Stimulated activated CD4-positive, alpha-beta T cell treated with anti-CD3 and anti-CD28 coated beads, Interleukin-2, amount 100 ng/mL, for 24 hours (primary cell): ENCODE measurements around the gene PSME3.

Experiments
- DNase-seq, 2 donors: peaks; one replicate each; pipeline ENCODE4 v3.0.0-alpha.2; 2020

Gene PSME3

GRCh38 chr17:42832934-42833766, at the start of gene PSME3:
PSME3 (plus strand) TSS chr17:42833397; CDS start chr17:42833632, 235 bp downstream.
- DNase-seq, result peak; percentile 90 to 91

DNA sequence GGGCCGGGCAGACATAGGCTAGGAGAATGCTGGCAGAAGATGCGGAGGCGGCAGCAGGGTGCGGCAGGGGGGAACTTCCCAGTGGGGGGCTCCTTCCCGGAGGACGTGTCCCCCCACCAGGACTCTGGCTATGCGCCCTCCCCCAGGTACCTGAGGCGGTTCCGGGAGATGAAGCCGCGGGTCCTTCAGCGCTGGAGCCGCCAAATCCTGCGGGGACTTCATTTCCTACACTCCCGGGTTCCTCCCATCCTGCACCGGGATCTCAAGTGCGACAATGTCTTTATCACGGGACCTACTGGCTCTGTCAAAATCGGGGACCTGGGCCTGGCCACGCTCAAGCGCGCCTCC, 49.4 kb upstream of the PSME3 start:
- DNase-seq, result no peak

GRCh38 chr17:42784409-42784808, 48.8 kb upstream of the PSME3 start:
- no peak for DNase-seq

DNA sequence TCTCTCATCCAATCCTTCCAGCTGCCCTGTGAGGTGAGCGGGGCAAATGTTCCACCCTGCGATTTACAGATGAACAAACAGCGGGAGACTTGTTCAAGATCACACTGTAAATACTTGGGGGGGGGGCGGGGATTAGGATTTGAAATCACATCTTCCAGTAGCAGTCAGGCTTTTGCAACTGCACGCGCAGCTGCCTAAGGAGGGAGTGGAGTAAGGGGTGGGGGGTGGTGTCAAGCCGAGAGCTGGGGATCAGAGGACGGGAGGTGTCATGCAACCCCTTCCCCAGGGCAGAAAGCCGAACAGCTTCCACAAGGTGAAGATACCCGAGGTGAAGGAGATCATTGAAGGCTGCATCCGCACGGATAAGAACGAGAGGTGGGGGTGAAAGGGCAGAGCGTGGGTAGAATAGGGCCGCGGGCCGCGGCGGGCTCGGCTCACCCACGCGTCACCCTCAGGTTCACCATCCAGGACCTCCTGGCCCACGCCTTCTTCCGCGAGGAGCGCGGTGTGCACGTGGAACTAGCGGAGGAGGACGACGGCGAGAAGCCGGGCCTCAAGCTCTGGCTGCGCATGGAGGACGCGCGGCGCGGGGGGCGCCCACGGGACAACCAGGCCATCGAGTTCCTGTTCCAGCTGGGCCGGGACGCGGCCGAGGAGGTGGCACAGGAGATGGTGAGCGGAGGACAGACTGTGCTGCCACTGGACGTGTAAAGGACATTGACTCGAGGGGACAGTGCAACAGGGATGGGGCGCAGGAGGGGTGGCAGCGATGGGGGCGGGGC, 48.2 kb upstream of the PSME3 start:
- no peak for DNase-seq

DNA sequence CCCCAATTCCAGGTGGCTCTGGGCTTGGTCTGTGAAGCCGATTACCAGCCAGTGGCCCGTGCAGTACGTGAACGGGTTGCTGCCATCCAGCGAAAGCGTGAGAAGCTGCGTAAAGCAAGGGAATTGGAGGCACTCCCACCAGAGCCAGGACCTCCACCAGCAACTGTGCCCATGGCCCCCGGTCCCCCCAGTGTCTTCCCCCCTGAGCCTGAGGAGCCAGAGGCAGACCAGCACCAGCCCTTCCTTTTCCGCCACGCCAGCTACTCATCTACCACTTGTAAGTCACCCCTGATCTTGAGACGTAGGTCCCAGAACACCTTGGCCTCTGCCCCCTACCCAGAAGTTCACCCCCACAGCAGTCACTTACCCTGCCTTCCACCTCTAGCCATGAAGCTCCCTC, 45.9 kb upstream of the PSME3 start:
- no peak for DNase-seq

DNA sequence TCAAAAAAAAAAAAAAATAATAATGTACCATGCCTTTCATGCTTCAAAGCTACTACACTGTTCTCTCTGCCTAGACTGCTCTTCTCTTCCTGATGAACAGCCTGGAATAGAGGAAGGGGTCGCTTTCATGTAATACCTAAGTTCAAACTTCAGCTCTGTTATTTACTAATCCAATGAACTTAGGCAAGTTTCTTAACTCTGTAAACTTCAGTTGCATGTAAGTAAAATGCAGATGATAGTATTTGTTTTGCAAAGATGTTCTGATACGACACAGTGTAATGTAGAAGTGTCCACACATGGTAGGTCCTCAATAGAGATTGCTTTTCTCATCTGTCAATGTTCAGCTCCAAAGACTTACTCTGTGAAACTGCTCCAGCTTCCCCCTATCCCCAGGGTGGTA, 41.2 kb upstream of the PSME3 start:
- no peak for DNase-seq

DNA sequence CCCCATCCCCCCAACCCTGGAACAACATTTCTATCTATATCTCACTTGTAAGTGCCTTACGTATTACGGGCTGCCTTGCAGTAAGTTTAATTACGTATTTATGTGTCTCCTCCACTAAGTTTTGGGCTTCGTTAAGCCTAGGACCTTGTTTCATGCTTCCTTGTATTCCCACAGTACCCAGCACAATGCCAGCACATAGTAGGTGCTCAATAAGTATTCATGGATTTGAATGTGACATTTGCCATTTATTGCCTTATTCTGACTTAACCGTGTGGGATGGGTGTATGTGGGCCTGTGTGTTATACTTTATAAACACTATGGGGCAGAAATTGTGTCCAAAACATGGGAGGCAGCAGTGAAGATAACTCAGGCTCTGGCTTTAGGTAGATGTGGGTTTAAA, 40.7 kb upstream of the PSME3 start:
- DNase-seq, result no peak

GRCh38 chr17:42795061-42795460, 38.1 kb upstream of the PSME3 start:
- no peak for DNase-seq

- DNase-seq, result no peak
Measured at GRCh38 chr17:42795465-42795864, 37.7 kb upstream of the PSME3 start.

GRCh38 chr17:42796066-42796758, 37.0 kb upstream of the PSME3 start:
- no peak for DNase-seq

DNA sequence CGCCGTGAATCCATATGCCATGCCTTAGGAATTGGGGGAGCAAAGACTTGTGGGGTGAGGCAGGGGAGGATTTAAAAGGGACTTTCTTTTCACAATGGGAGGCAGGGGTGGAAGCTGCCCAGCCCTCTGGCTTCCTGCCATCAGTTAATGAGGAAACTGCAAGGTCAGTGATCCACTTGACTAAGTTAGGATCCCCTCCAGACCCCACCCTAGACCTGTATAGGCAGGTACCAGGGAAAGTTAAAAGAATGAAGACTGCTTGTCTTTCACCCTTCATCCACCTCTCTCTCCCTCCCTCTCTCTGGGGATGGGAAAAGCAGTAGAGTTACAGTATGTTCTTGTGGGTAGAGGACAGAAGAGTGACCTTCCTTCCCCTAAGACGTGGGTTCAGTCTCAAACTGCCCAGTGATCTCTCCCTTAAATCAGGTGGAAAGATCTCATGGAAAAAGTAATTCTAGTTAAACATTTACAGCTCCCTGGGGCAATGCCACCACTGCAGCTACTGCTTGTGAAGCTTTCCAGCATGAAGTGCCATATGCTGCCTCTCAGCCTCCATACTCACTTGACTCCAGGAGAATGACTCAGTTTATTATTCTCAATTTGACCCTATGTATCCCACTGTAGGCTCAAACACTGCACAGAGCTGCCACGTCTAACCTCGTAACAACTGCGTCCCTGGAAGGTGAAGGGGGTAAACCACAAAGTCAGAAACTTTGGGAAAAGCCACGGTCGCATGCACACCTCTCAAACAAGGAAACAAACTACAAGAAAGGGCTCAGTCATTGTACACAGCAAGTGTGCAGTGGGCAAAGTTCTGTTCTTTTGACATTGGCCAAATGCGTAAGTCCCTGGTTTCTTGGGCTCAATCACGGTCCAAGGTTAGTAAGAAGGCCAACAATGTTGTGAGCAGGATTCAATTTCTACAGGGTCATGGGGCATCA, 35.9 kb upstream of the PSME3 start:
- no peak for DNase-seq

DNA sequence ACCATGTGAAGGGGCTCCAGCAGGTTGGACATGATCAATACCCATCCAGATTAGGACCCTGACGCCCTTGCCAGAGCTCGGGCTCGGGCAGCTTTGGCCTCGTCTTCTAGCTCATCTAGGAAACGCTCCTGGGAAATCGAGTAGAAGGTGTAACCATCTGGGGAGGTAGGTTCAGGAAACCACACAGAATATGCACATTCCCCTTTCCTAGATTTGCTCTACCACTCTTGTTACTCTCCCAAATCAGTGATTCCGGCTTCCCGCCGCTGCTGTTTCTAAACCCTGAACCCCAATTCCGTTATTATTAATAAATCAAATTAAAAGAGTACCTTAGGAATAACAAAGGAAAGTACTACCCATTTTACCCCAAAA, 35.2 kb upstream of the PSME3 start:
- no peak for DNase-seq

- DNase-seq, result peak; percentile 82 to 87
Measured at GRCh38 chr17:42798383-42799380, 34.5 kb upstream of the PSME3 start, which contains the start of the genes CNTD1 and COA3. CNTD1 (plus strand) TSS chr17:42798861; CDS start chr17:42799068, 207 bp downstream. COA3 (minus strand) TSS chr17:42798704; CDS start chr17:42798681, 23 bp downstream.

DNA sequence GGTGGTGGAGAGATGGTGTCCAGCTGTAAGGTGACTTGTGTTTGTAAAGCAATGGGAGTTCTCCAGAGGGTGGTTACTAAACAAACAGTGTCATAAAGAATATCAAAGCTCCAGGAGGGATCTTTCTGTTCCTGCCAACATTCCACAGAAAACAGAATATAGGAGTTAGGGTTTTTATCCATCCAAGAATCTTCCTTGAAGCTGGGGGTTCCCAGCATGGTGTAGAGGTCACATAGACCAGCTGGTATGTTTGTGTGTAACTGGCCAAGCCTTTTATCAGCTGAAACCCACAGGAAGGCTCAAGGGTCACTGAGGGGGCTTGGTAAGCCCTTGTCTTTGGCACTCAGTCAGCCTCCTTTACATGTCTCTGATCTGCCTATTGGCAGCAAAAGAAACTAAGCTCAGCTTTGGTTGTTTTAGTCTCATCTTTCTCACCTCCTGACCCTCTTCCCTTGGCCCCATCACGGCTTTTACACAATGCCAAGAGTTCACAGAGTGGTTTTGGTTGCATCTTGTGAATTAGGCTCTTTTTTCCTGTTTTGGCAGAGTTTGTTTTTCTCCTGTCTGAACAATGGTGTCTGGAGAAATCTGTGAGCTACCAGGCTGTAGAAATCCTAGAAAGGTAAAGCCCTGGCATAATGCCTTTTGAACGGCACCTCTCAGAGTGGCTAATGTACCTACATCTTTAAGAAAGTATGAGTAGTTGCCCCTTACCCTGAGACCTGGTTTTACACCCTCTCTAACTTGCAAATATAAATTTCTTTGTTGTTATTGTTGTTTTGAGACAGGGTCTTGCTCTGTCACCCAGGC, 29.9 kb upstream of the PSME3 start:
- no peak for DNase-seq

- no peak for DNase-seq
Measured at GRCh38 chr17:42804918-42805367, 28.3 kb upstream of the PSME3 start.

DNA sequence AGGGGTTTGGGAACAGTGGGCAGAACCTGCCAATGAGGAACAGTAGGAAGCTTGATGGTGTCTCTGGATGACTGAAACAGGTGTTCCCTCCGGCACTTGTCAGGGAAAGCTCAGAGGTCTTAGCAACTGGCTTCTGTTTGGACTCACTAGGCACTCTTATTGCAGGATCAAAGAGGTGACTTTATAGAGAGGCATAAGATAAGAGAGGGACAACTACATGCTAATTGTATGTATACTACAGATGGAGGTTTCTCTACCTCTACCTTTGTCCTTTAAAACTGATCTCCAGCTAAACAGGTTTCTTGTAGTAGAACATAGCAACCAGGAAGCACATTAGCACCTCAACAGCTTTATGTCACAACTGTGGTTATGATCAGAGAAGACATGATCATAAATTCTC, 26.9 kb upstream of the PSME3 start:
- DNase-seq, result no peak

- no peak for DNase-seq
Measured at GRCh38 chr17:42809250-42809649, 23.9 kb upstream of the PSME3 start.

GRCh38 chr17:42814633-42815399, 18.4 kb upstream of the PSME3 start:
- DNase-seq, result no peak

DNA sequence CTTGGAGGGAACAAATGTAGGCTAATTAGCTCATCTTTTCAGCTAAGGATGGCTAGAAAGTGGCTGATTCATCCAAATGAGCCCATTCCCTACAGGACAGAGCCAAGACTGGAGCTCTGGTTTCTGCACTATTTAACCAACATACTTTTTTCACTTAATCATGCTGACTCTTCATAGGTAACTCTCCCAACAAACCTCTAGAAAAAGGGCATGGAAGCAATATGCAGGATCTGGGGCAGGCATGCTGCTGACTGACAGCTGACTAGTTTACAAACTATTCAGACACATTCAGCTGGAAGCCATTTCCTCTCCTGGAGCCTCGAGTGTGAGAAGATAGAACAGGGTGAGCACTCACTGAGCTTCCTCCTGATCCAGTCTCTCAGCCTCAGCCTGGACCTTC, 15.3 kb upstream of the PSME3 start:
- no peak for DNase-seq
